ENCODE data around the gene CEP41.
A peak's percentile ranks its signal among the peaks of the same experiment; 100 is the strongest.
"Not testable (repeated sequence)": the region's sequence is repeated elsewhere in the genome, so short reads cannot be mapped to it uniquely, and the experiment has no call there.

CEP41 gene

GRCh38 chr7:130461272-130461671 lies 20.5 kb upstream of the CEP41 start:
- DNase-seq (ENCODE audit: low read depth), result no peak

GRCh38 chr7:130458257-130458656 lies 17.4 kb upstream of the CEP41 start:
- DNase-seq (ENCODE audit: low read depth), result peak; percentile 7

GRCh38 chr7:130454959-130455358 lies 14.1 kb upstream of the CEP41 start:
- no peak for DNase-seq (ENCODE audit: low read depth)

GRCh38 chr7:130452951-130453350 lies 12.1 kb upstream of the CEP41 start:
- DNase-seq (ENCODE audit: low read depth), result no peak

- not testable (repeated sequence) for DNase-seq (ENCODE audit: low read depth)
Observed at GRCh38 chr7:130451344-130451743, 10.5 kb upstream of the CEP41 start.

GRCh38 chr7:130446259-130446658 lies 5.4 kb upstream of the CEP41 start:
- no peak for DNase-seq (ENCODE audit: low read depth)

GRCh38 chr7:130444751-130445407 lies 4.1 kb upstream of the CEP41 start:
- DNase-seq (ENCODE audit: low read depth), result no peak

- peak; percentile 74 for DNase-seq (ENCODE audit: low read depth)
Observed at GRCh38 chr7:130444234-130444633, 3.4 kb upstream of the CEP41 start.

- no peak for DNase-seq (ENCODE audit: low read depth)
Observed at GRCh38 chr7:130442601-130443000, 1.8 kb upstream of the CEP41 start.

GRCh38 chr7:130441408-130441869 lies 623 bp upstream of the CEP41 start:
- DNase-seq (ENCODE audit: low read depth), result no peak

- DNase-seq (ENCODE audit: low read depth), result no peak
Observed at GRCh38 chr7:130436253-130436652, 4.6 kb downstream of the CEP41 start.

GRCh38 chr7:130435311-130435854 lies 5.4 kb downstream of the CEP41 start:
- DNase-seq (ENCODE audit: low read depth), result no peak

- DNase-seq (ENCODE audit: low read depth), result no peak
Observed at GRCh38 chr7:130433301-130433700, 7.5 kb downstream of the CEP41 start.

GRCh38 chr7:130432886-130433285 lies 7.9 kb downstream of the CEP41 start:
- DNase-seq (ENCODE audit: low read depth), result peak; percentile 57

GRCh38 chr7:130430841-130431666 lies 9.8 kb downstream of the CEP41 start:
- peak; percentile 79 for DNase-seq (ENCODE audit: low read depth)

- no peak for DNase-seq (ENCODE audit: low read depth)
Observed at GRCh38 chr7:130430115-130430514, 10.7 kb downstream of the CEP41 start.

- no peak for DNase-seq (ENCODE audit: low read depth)
Observed at GRCh38 chr7:130429019-130429418, 11.8 kb downstream of the CEP41 start.

GRCh38 chr7:130426564-130426963 lies 14.3 kb downstream of the CEP41 start:
- DNase-seq (ENCODE audit: low read depth), result no peak

- no peak for DNase-seq (ENCODE audit: low read depth)
Observed at GRCh38 chr7:130425796-130426195, 15.0 kb downstream of the CEP41 start.

- peak; percentile 34 for DNase-seq (ENCODE audit: low read depth)
Observed at GRCh38 chr7:130423501-130424037, 17.2 kb downstream of the CEP41 start.

- DNase-seq (ENCODE audit: low read depth), result peak; percentile 77
Observed at GRCh38 chr7:130421684-130422083, 19.1 kb downstream of the CEP41 start.

GRCh38 chr7:130420943-130421578 lies 19.8 kb downstream of the CEP41 start:
- no peak for DNase-seq (ENCODE audit: low read depth)
